Gastroesophageal sphincter (tissue), 3 donors: ENCODE data around the gene SLC35F3.

Experiments
- EP300 ChIP-seq: sonication (generic); formaldehyde crosslinking; IDR thresholded peaks from one replicate; pipeline ENCODE4 v1.6.1; 2017; ENCODE audit warnings: antibody characterized with exemption, mild to moderate bottlenecking
- POLR2A ChIP-seq, 2 donors: fragments of 450-650 bp; IDR thresholded peaks; one replicate each; pipeline ENCODE4 v1.6.1; 2017; ENCODE audit warnings: antibody characterized with exemption in 2 of 2, mild to moderate bottlenecking in 2 of 2, moderate library complexity in 1 of 2
- POLR2AphosphoS5 ChIP-seq: sonication (generic); formaldehyde crosslinking; IDR thresholded peaks from one replicate; pipeline ENCODE4 v1.6.1; 2017; ENCODE audit warnings: antibody characterized with exemption
- TF ChIP-seq, protein P1 (sequence below), 4 experiments: fragments of 200-600 bp in 2 of 4; fragments of 450-650 bp in 2 of 4; sonication (generic) in 1 of 4; IDR thresholded peaks; one replicate each; pipeline ENCODE4 v1.5.1; 2017 to 2019; ENCODE audit warnings: antibody characterized with exemption in 4 of 4, mild to moderate bottlenecking in 2 of 4, moderate library complexity in 2 of 4

DNA sequence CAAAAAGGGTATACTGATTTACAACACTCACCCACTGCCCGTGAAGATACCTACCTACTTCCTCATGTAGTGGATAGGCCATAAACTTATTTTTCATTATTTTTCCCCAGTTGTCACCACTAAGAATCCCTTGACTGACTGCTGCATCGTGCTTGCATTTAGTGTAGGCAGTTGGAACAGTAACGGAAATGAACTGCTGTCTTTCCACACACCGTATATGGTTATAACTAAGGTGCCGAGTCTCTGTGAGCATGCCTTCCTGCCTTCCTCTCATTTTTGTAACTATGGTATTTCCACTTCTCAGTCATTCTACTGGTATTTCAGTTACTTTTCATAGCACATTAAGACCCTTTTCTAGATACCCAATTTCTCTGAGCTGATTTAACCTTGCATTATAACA lies 36.4 kb downstream of the SLC35F3 start:
- TF ChIP-seq, protein P1, sequence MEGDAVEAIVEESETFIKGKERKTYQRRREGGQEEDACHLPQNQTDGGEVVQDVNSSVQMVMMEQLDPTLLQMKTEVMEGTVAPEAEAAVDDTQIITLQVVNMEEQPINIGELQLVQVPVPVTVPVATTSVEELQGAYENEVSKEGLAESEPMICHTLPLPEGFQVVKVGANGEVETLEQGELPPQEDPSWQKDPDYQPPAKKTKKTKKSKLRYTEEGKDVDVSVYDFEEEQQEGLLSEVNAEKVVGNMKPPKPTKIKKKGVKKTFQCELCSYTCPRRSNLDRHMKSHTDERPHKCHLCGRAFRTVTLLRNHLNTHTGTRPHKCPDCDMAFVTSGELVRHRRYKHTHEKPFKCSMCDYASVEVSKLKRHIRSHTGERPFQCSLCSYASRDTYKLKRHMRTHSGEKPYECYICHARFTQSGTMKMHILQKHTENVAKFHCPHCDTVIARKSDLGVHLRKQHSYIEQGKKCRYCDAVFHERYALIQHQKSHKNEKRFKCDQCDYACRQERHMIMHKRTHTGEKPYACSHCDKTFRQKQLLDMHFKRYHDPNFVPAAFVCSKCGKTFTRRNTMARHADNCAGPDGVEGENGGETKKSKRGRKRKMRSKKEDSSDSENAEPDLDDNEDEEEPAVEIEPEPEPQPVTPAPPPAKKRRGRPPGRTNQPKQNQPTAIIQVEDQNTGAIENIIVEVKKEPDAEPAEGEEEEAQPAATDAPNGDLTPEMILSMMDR (IDR thresholded peaks at IDR 0.05) = no peak
- TF ChIP-seq POLR2AphosphoS5 (no peak), POLR2A (IDR thresholded peaks at IDR 0.05) (no peak), EP300 (no peak)
